ENCODE data around the gene ANKFN1. TPM values are rescaled to one million over a fixed set of nuclear protein-coding genes. Genes with fewer than 3 reads are reported as not detected.

The ANKFN1 gene
- total RNA-seq, 1 experiment from 2014 or later, result 0.49 TPM

- H3K36me3 Mint-ChIP-seq (ENCODE audit: insufficient read depth, unreplicated experiment), result no peaks in the 10 kb centered on the region
- intact Hi-C loops (cut with micrococcal nuclease), result no loop called here
- H3K27me3 Mint-ChIP-seq (ENCODE audit: insufficient read depth, unreplicated experiment), result no peaks in the 10 kb centered on the region
- peaks cover 18% of the 10 kb centered on the region for H3K4me1 Mint-ChIP-seq (ENCODE audit: insufficient read depth, unreplicated experiment)
- ChIA-PET POLR2A (no interaction called here), CTCF (interaction anchor here (1.1 kb wide), 1 partner anchor 164 kb away, joined by 4 read pairs; no protein-coding TSS in a partner anchor)
- H3K27ac Mint-ChIP-seq (ENCODE audit: low read depth, unreplicated experiment), result peak overlapping the region; percentile 53
- no peak overlapping the region for H3K4me3 Mint-ChIP-seq (ENCODE audit: unreplicated experiment)
- BruUV-seq (replicated peaks), result no TSS peak
- H3K9me3 Mint-ChIP-seq (ENCODE audit: unreplicated experiment), result no peaks in the 10 kb centered on the region
- no peak for TF ChIP-seq CTCF (IDR thresholded peaks at IDR 0.05; ENCODE audit: unreplicated experiment)
- DNase-seq (ENCODE audit: unreplicated experiment), result no peak
These were observed 137.5 kb downstream of the ANKFN1 start for GRCh38 chr17:56290802-56291118.

- Mint-ChIP-seq H3K27ac (ENCODE audit: low read depth, unreplicated experiment) (peak overlapping the region; percentile 53), H3K36me3 (ENCODE audit: insufficient read depth, unreplicated experiment) (no peaks in the 10 kb centered on the region), H3K4me1 (ENCODE audit: insufficient read depth, unreplicated experiment) (peaks cover 18% of the 10 kb centered on the region), H3K27me3 (ENCODE audit: insufficient read depth, unreplicated experiment) (no peaks in the 10 kb centered on the region), H3K9me3 (ENCODE audit: unreplicated experiment) (no peaks in the 10 kb centered on the region), H3K4me3 (ENCODE audit: unreplicated experiment) (no peak overlapping the region)
- no peak for TF ChIP-seq CTCF (IDR thresholded peaks at IDR 0.05; ENCODE audit: unreplicated experiment)
- intact Hi-C loops (cut with micrococcal nuclease), result no loop called here
- no peak for DNase-seq (ENCODE audit: unreplicated experiment)
- no TSS peak for BruUV-seq (replicated peaks)
- POLR2A ChIA-PET, result no interaction called here
- CTCF ChIA-PET, result interaction anchor here (1.1 kb wide), 1 partner anchor 165 kb away, joined by 4 read pairs; no protein-coding TSS in a partner anchor
These were observed 138.0 kb downstream of the ANKFN1 start for GRCh38 chr17:56291226-56291805.

GRCh38 chr17:56292010-56292409, 138.7 kb downstream of the ANKFN1 start:
- DNase-seq (ENCODE audit: unreplicated experiment), result peak; percentile 71
- intact Hi-C loops (cut with micrococcal nuclease), result no loop called here
- Mint-ChIP-seq H3K27ac (ENCODE audit: low read depth, unreplicated experiment) (peak overlapping the region; percentile 44), H3K36me3 (ENCODE audit: insufficient read depth, unreplicated experiment) (no peaks in the 10 kb centered on the region), H3K27me3 (ENCODE audit: insufficient read depth, unreplicated experiment) (no peaks in the 10 kb centered on the region), H3K9me3 (ENCODE audit: unreplicated experiment) (no peaks in the 10 kb centered on the region), H3K4me3 (ENCODE audit: unreplicated experiment) (no peak overlapping the region), H3K4me1 (ENCODE audit: insufficient read depth, unreplicated experiment) (peaks cover 18% of the 10 kb centered on the region)
- TF ChIP-seq CTCF (IDR thresholded peaks at IDR 0.05; ENCODE audit: unreplicated experiment), result no peak
- no TSS peak for BruUV-seq (replicated peaks)
- POLR2A ChIA-PET, result no interaction called here
- CTCF ChIA-PET, result interaction anchor here (0.9 kb wide), 1 partner anchor 26 kb away, joined by 4 read pairs; no protein-coding TSS in a partner anchor

- Mint-ChIP-seq H3K9me3 (ENCODE audit: unreplicated experiment) (no peaks in the 10 kb centered on the region), H3K36me3 (ENCODE audit: insufficient read depth, unreplicated experiment) (no peaks in the 10 kb centered on the region), H3K4me1 (ENCODE audit: insufficient read depth, unreplicated experiment) (peaks cover 18% of the 10 kb centered on the region), H3K27ac (ENCODE audit: low read depth, unreplicated experiment) (peak overlapping the region; percentile 44), H3K27me3 (ENCODE audit: insufficient read depth, unreplicated experiment) (no peaks in the 10 kb centered on the region), H3K4me3 (ENCODE audit: unreplicated experiment) (no peak overlapping the region)
- CTCF ChIA-PET, result interaction anchor here (0.9 kb wide), 1 partner anchor 26 kb away, joined by 4 read pairs; no protein-coding TSS in a partner anchor
- no peak for DNase-seq (ENCODE audit: unreplicated experiment)
- TF ChIP-seq CTCF (IDR thresholded peaks at IDR 0.05; ENCODE audit: unreplicated experiment), result no peak
- intact Hi-C loops (cut with micrococcal nuclease), result no loop called here
- POLR2A ChIA-PET, result interaction anchor here (0.6 kb wide), 1 partner anchor 152 kb away, joined by 3 read pairs; no protein-coding TSS in a partner anchor
- no TSS peak for BruUV-seq (replicated peaks)
These were observed 139.3 kb downstream of the ANKFN1 start for GRCh38 chr17:56292578-56292977.

Data from MCF 10A (cell line).